Stimulated activated naive B cell treated with anti-CD40 and anti-IgM and Interleukin-4, amounts not matched to agents 10 μg/mL and 1 μg/mL and 100 μg/mL, for 72 hours (primary cell): ENCODE data around the gene STUM.
A peak's percentile ranks its signal among the peaks of the same experiment; 100 is the strongest.

Experiments
- ATAC-seq, 2 donors: fragments of 150-1000 bp; cut with Tn5 transposase; replicated peaks; 2 replicates each; pipeline ENCODE4 v1.10.0; 2021; ENCODE audit warnings: moderate library complexity in 1 of 2
- DNase-seq: peaks from one replicate; pipeline ENCODE4 v3.0.0; 2021
- H3K27ac Mint-ChIP-seq: one replicate; pipeline ENCODE4 v1.8.0; 2022; ENCODE audit warnings: mild to moderate bottlenecking, mixed read lengths
- H3K27me3 Mint-ChIP-seq, 2 donors: one replicate each; pipeline ENCODE4 v1.8.0; 2022; ENCODE audit warnings: mixed read lengths in 2 of 2
- H3K36me3 Mint-ChIP-seq, 2 donors: one replicate each; pipeline ENCODE4 v1.8.0; 2022; ENCODE audit warnings: mixed read lengths in 2 of 2, mild to moderate bottlenecking in 1 of 2
- H3K4me1 Mint-ChIP-seq, 2 donors: one replicate each; pipeline ENCODE4 v1.8.0; 2022; ENCODE audit warnings: mixed read lengths in 2 of 2, mild to moderate bottlenecking in 1 of 2
- H3K4me3 Mint-ChIP-seq, 2 donors: one replicate each; pipeline ENCODE4 v1.8.0; 2022; ENCODE audit warnings: mild to moderate bottlenecking in 2 of 2, mixed read lengths in 2 of 2, moderate library complexity in 1 of 2
- H3K9me3 Mint-ChIP-seq, 2 donors: one replicate each; pipeline ENCODE4 v1.8.0; 2022; ENCODE audit warnings: mixed read lengths in 2 of 2, mild to moderate bottlenecking in 1 of 2

STUM gene

GRCh38 chr1:226545836-226546596, 2.5 kb upstream of the STUM start:
- Mint-ChIP-seq H3K36me3 (no peaks in the 10 kb centered on the region), H3K9me3 (no peaks in the 10 kb centered on the region), H3K27me3 (peaks cover 19 to 35% of the 10 kb centered on the region in 2 donors), H3K4me1 (peaks cover 11 to 16% of the 10 kb centered on the region in 2 donors), H3K27ac (no peak overlapping the region), H3K4me3 (no peak overlapping the region)
- no peak for DNase-seq
- no peak for ATAC-seq

DNA sequence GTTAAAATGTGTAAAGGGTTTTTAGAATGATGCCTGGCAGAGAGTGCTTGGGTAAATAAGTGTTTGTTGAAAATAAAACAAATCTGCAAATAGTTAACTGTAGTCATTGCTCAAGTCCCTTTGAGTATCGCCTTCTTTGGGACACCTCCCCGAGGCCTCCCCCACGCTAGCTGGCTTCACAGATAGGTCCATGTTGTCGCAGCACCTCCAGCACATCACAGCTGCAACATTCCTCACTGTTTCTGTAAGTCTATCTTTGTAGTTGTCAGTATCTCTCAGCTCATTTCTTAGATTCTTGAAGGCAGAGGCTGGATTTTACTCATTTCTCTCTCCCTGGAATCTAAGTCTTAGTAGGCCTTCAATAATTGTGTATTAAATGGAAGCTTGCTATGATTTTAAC, 1.6 kb upstream of the STUM start:
- no peak for DNase-seq
- no peak overlapping the region for H3K4me3 Mint-ChIP-seq
- H3K9me3 Mint-ChIP-seq, result no peaks in the 10 kb centered on the region
- peaks cover 23 to 41% of the 10 kb centered on the region in 2 donors for H3K27me3 Mint-ChIP-seq
- no peak overlapping the region for H3K27ac Mint-ChIP-seq
- H3K36me3 Mint-ChIP-seq, result no peaks in the 10 kb centered on the region
- H3K4me1 Mint-ChIP-seq, result peaks cover 11 to 16% of the 10 kb centered on the region in 2 donors
- ATAC-seq, result no peak

- H3K4me1 Mint-ChIP-seq, result peaks cover 11 to 16% of the 10 kb centered on the region in 2 donors
- H3K9me3 Mint-ChIP-seq, result no peaks in the 10 kb centered on the region
- peak overlapping the region; percentile 47 to 66 for H3K4me3 Mint-ChIP-seq
- peaks cover 23 to 49% of the 10 kb centered on the region in 2 donors for H3K27me3 Mint-ChIP-seq
- no peaks in the 10 kb centered on the region for H3K36me3 Mint-ChIP-seq
- peak; percentile 59 for DNase-seq
- peak; percentile 72 to 77 for ATAC-seq
- H3K27ac Mint-ChIP-seq, result no peak overlapping the region
Observed at GRCh38 chr1:226547754-226548191, 791 bp upstream of the STUM start.

- Mint-ChIP-seq H3K27me3 (peaks cover 28 to 64% of the 10 kb centered on the region in 2 donors), H3K4me3 (peak overlapping the region; percentile 78 to 81)
- peak; percentile 26 to 29 for ATAC-seq
Observed at GRCh38 chr1:226549094-226549936, 751 bp downstream of the STUM start.

DNA sequence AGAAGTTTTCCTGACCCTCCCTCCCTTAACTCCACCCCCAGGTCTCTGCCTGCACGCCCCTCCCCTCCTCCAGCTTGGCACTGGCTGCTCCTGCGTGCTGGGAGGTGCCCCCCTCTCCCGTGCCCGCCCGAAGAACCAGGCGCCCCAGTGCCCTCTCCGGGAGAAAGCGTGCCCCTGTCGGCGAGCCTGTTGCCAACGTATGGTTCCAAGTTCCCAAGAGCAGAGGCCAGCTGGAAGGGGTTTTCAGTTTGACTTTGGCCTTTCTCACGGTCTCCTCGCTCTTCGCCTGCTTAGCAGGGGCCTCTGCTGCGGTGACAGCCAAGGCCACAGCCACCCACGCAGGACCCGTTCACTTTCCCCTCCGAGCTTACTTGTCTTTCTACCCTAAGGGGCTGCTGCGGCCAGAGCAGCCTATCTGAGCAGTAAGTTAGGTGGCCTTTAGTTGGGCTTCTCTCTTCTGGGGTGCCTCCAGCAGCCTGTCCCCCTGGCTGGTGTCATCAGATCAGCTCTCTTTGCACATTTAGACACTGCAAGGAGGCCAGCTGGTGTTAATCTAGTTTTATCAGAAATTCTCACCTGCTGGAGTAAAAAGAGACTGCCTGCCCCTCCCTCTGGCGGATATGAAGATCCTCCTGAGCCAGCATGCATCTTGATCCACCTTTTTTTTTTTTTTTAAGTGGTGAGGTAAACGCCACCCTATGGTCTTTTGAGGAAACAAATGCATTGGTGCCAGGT, 1.5 kb downstream of the STUM start:
- Mint-ChIP-seq H3K27me3 (peaks cover 32 to 71% of the 10 kb centered on the region in 2 donors), H3K36me3 (no peaks in the 10 kb centered on the region), H3K4me3 (peak overlapping the region; percentile 78 to 81), H3K4me1 (peaks cover 11 to 16% of the 10 kb centered on the region in 2 donors), H3K9me3 (no peaks in the 10 kb centered on the region), H3K27ac (peak overlapping the region; percentile 68)
- peak; percentile 59 to 62 for ATAC-seq
- peak; percentile 41 for DNase-seq

More at GRCh38 chr1:226549094-226549936, 751 bp downstream of the STUM start:
- H3K36me3 Mint-ChIP-seq, result no peaks in the 10 kb centered on the region
- H3K27ac Mint-ChIP-seq, result no peak overlapping the region
- H3K9me3 Mint-ChIP-seq, result no peaks in the 10 kb centered on the region
- peak; percentile 4 for DNase-seq
- peaks cover 11 to 16% of the 10 kb centered on the region in 2 donors for H3K4me1 Mint-ChIP-seq

DNA sequence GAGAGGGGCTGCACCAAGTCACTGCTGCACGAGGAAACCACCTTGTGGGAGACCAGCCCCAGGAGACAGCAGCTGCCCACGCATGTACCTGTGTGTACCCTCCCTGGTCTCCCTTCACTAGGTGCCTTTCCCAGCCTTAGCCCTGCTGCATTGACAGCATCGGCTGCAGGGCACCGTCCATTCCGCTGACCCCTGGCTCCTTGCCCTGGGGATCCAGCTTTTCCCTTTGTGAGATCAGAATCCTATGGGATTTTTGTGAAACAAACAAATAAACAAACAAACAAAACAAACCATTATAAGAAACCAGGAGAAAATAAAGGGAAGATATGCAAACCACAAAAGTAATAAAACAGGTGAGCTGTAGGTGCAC, 2.1 kb downstream of the STUM start:
- DNase-seq (no peak), ATAC-seq (peak; percentile 16 to 35)
- no peak overlapping the region for H3K4me3 Mint-ChIP-seq
- H3K27ac Mint-ChIP-seq, result no peak overlapping the region
- no peaks in the 10 kb centered on the region for H3K36me3 Mint-ChIP-seq
- H3K9me3 Mint-ChIP-seq, result no peaks in the 10 kb centered on the region
- H3K4me1 Mint-ChIP-seq, result peaks cover 11 to 16% of the 10 kb centered on the region in 2 donors
- H3K27me3 Mint-ChIP-seq, result peaks cover 32 to 71% of the 10 kb centered on the region in 2 donors

GRCh38 chr1:226551299-226551698, 2.7 kb downstream of the STUM start:
- no peaks in the 10 kb centered on the region for H3K36me3 Mint-ChIP-seq
- no peaks in the 10 kb centered on the region for H3K9me3 Mint-ChIP-seq
- H3K4me3 Mint-ChIP-seq, result no peak overlapping the region
- peaks cover 11 to 16% of the 10 kb centered on the region in 2 donors for H3K4me1 Mint-ChIP-seq
- no peak for DNase-seq
- peaks cover 29 to 66% of the 10 kb centered on the region in 2 donors for H3K27me3 Mint-ChIP-seq
- no peak overlapping the region for H3K27ac Mint-ChIP-seq
- ATAC-seq, result no peak

DNA sequence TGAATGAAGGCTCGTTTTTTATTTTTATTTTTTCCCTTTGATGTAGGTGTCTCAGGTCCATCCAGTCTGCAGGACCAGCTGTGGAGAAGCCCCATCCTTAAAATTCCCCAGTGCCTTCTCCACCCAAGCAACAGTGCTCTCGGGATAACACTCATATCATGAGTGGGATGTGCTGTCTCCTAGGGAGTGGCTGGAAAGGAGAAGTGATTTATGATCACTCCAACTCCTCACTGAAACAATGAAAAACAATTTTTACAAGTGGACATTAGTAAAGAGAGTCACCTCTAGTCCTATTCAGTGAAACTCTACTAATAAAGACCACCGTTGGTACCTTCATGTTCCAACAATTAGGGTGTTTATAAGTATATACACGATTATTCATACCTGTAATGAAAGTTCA, 3.5 kb downstream of the STUM start:
- H3K27ac Mint-ChIP-seq, result no peak overlapping the region
- H3K27me3 Mint-ChIP-seq, result peaks cover 26 to 63% of the 10 kb centered on the region in 2 donors
- H3K36me3 Mint-ChIP-seq, result no peaks in the 10 kb centered on the region
- H3K9me3 Mint-ChIP-seq, result no peaks in the 10 kb centered on the region
- H3K4me3 Mint-ChIP-seq, result no peak overlapping the region
- DNase-seq, result no peak
- no peak for ATAC-seq
- H3K4me1 Mint-ChIP-seq, result peaks cover 11 to 16% of the 10 kb centered on the region in 2 donors

DNA sequence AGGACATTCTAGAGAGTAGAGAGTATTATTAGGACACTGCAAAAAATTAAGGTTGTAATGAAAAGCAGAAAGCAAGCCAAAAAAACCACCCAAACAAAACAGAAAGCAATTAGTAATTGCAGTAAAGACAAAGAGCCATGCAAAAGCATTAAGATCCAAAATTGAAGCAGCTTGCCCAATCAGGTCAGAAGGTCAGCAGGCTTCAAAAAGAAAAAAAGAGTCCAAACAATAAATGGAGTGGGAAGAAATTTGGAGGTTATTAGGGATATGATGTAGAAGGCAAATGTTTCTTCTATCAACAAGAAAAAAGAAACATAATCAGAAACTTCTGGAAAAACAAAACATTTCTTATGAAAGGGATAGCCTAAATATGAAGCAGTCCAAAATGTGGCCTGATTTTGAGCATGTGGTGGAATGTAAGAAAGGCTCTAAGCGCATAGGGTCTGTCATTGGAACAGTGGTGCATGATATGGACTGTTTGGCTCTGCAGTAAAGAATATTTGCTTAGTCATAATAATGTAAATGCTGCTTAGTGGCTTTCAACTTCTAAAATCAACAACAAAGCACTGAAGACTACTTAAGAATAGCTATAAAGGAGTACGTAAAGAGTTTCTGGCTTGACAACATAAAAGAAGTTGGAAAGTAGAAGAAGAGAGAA, 4.8 kb downstream of the STUM start:
- H3K27me3 Mint-ChIP-seq, result peaks cover 26 to 63% of the 10 kb centered on the region in 2 donors
- H3K9me3 Mint-ChIP-seq, result peaks cover 0 to 1% of the 10 kb centered on the region in 2 donors
- no peaks in the 10 kb centered on the region for H3K36me3 Mint-ChIP-seq
- H3K4me3 Mint-ChIP-seq, result no peak overlapping the region
- no peak overlapping the region for H3K27ac Mint-ChIP-seq
- peaks cover 6 to 16% of the 10 kb centered on the region in 2 donors for H3K4me1 Mint-ChIP-seq
- DNase-seq, result no peak
- no peak for ATAC-seq

- Mint-ChIP-seq H3K4me3 (no peak overlapping the region), H3K9me3 (peaks cover 0 to 1% of the 10 kb centered on the region in 2 donors), H3K27me3 (peaks cover 26 to 68% of the 10 kb centered on the region in 2 donors), H3K4me1 (peaks cover 6 to 16% of the 10 kb centered on the region in 2 donors), H3K36me3 (no peaks in the 10 kb centered on the region), H3K27ac (no peak overlapping the region)
- ATAC-seq (no peak), DNase-seq (no peak)
Observed at GRCh38 chr1:226553924-226554282, 5.3 kb downstream of the STUM start.

GRCh38 chr1:226555092-226555491, 6.5 kb downstream of the STUM start:
- no peak for DNase-seq
- Mint-ChIP-seq H3K27ac (no peak overlapping the region), H3K4me3 (no peak overlapping the region), H3K4me1 (peaks cover 3 to 7% of the 10 kb centered on the region in 2 donors), H3K9me3 (peaks cover 0 to 1% of the 10 kb centered on the region in 2 donors), H3K27me3 (peaks cover 26 to 60% of the 10 kb centered on the region in 2 donors), H3K36me3 (no peaks in the 10 kb centered on the region)
- ATAC-seq, result no peak

GRCh38 chr1:226557424-226557823, 8.9 kb downstream of the STUM start:
- Mint-ChIP-seq H3K27me3 (peaks cover 28 to 38% of the 10 kb centered on the region in 2 donors), H3K4me3 (no peak overlapping the region), H3K27ac (no peak overlapping the region), H3K36me3 (no peaks in the 10 kb centered on the region), H3K9me3 (peaks cover 0 to 1% of the 10 kb centered on the region in 2 donors), H3K4me1 (no peaks in the 10 kb centered on the region)
- DNase-seq (no peak), ATAC-seq (no peak)

- peaks cover 0 to 1% of the 10 kb centered on the region in 2 donors for H3K9me3 Mint-ChIP-seq
- no peaks in the 10 kb centered on the region for H3K4me1 Mint-ChIP-seq
- H3K27ac Mint-ChIP-seq, result no peak overlapping the region
- peaks cover 25 to 30% of the 10 kb centered on the region in 2 donors for H3K27me3 Mint-ChIP-seq
- H3K36me3 Mint-ChIP-seq, result no peaks in the 10 kb centered on the region
- ATAC-seq (no peak), DNase-seq (no peak)
- H3K4me3 Mint-ChIP-seq, result no peak overlapping the region
Observed at GRCh38 chr1:226558036-226558650, 9.6 kb downstream of the STUM start.
